ENCODE data around the gene SENP3. TPM values are rescaled to one million over a fixed set of nuclear protein-coding genes. Genes with fewer than 3 reads are reported as not detected.

The SENP3 gene
- total and polyA plus RNA-seq, 2 experiments from 2014 or later: 35.4 to 61.1 TPM

- WGBS (ENCODE audit: low lambda C conversion rate, missing lambda C conversion rate): 17% methylated on average over 28 of the region's 28 CpGs
- Histone ChIP-seq H3K9me3 (ENCODE audit: low read depth) (no peaks in the 10 kb centered on the region), H3K4me1 (ENCODE audit: insufficient read depth) (peaks cover 10% of the 10 kb centered on the region), H3K79me2 (peaks cover 40% of the 10 kb centered on the region), H2AFZ (peak overlapping the region; percentile 53), H3K4me3 (peak overlapping the region; percentile 21), H3K27me3 (no peaks in the 10 kb centered on the region), H3K4me2 (peak overlapping the region; percentile 72), H4K20me1 (ENCODE audit: insufficient read depth, poor library complexity, severe bottlenecking) (peaks cover 26% of the 10 kb centered on the region), H3K27ac (peak overlapping the region; percentile 75), H3K9me2 (replicated peaks; ENCODE audit: insufficient read depth) (no peaks in the 10 kb centered on the region), H3K36me3 (replicated peaks; ENCODE audit: insufficient read depth, low read depth) (no peaks in the 10 kb centered on the region)
- TF ChIP-seq EZH2phosphoT487 (IDR thresholded peaks at IDR 0.05; ENCODE audit: low read depth, severe bottlenecking, unreplicated experiment): no peak
- no peak for DNase-seq (ENCODE audit: low spot score)
Observed at GRCh38 chr17:7615265-7615747, 53.6 kb downstream of the SENP3 start.

DNA sequence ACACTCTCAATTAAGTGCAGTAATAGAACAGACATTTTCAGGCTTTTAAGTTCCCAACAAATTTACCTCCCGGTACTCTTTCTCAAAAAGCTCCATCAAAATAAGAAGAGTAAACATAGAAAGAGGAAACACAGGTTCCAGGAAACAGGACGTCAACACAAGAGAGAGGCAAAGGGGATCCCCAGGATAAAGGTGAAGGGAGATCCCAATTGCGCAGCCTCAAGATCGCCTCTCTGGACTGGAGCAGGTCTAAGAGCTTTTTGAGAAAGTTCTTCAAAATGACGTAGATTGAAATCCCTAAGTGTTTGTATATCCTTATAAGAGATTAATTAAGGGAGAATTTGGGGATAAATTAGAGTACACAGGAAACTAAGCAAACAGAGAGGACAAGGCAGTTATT, 56.9 kb downstream of the SENP3 start:
- no peak overlapping the region for H3K27ac ChIP-seq
- H2AFZ ChIP-seq: no peak overlapping the region
- no peak overlapping the region for H3K4me3 ChIP-seq
- no peak overlapping the region for H3K4me2 ChIP-seq
- H3K27me3 ChIP-seq: no peaks in the 10 kb centered on the region
- peaks cover 7% of the 10 kb centered on the region for H3K79me2 ChIP-seq
- no peak for TF ChIP-seq EZH2 (IDR thresholded peaks at IDR 0.05; ENCODE audit: borderline replicate concordance)
- H3K4me1 ChIP-seq (ENCODE audit: insufficient read depth): no peaks in the 10 kb centered on the region
- no peaks in the 10 kb centered on the region for H3K9me3 ChIP-seq (ENCODE audit: low read depth)
- WGBS (ENCODE audit: low lambda C conversion rate, missing lambda C conversion rate): 82% methylated on average over 5 of the region's 5 CpGs
- peaks cover 1% of the 10 kb centered on the region for H4K20me1 ChIP-seq (ENCODE audit: insufficient read depth, poor library complexity, severe bottlenecking)
- DNase-seq (ENCODE audit: low spot score): no peak
- no peaks in the 10 kb centered on the region for H3K36me3 ChIP-seq (replicated peaks; ENCODE audit: insufficient read depth, low read depth)
- no peaks in the 10 kb centered on the region for H3K9me2 ChIP-seq (replicated peaks; ENCODE audit: insufficient read depth)

DNA sequence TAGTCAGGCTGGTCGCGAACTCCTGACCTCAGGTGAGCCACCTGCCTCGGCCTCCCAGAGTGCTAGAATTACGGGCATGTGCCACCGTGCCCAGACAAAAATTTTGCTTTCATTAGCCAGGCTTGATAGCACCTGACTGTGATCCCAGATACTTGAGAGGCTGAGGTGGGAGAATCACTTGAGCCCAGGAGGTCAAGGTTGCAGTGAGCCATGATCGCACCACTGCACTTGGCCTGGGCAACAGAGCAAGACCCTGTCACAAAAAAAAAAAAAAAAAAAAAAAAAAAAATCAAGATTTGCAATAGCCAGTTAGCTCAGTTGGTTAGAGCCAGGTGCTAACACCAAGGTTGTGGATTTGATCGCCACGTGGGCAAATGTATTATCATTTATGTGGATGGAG, 59.1 kb downstream of the SENP3 start:
- Histone ChIP-seq H3K27ac (no peak overlapping the region), H4K20me1 (ENCODE audit: insufficient read depth, poor library complexity, severe bottlenecking) (no peaks in the 10 kb centered on the region), H3K4me1 (ENCODE audit: insufficient read depth) (peaks cover 2% of the 10 kb centered on the region), H3K4me2 (no peak overlapping the region), H3K79me2 (peaks cover 9% of the 10 kb centered on the region), H3K27me3 (no peaks in the 10 kb centered on the region), H3K4me3 (no peak overlapping the region), H2AFZ (no peak overlapping the region), H3K36me3 (replicated peaks; ENCODE audit: insufficient read depth, low read depth) (no peaks in the 10 kb centered on the region), H3K9me2 (replicated peaks; ENCODE audit: insufficient read depth) (no peaks in the 10 kb centered on the region), H3K9me3 (ENCODE audit: low read depth) (no peaks in the 10 kb centered on the region)
- DNase-seq (ENCODE audit: low spot score): no peak
- WGBS (ENCODE audit: low lambda C conversion rate, missing lambda C conversion rate): 91% methylated on average over 8 of the region's 8 CpGs
- TF ChIP-seq EZH2 (IDR thresholded peaks at IDR 0.05; ENCODE audit: borderline replicate concordance) (no peak), EZH2phosphoT487 (IDR thresholded peaks at IDR 0.05; ENCODE audit: low read depth, severe bottlenecking, unreplicated experiment) (no peak)

Small RNA genes lying within 50 kb of the gene (small RNA-seq; reads per million reads assigned to genes)
- not detected for gene CD68
- not detected for gene RF00019
- gene SNORA48: not detected
- gene SNORD10: not detected

Other genes with a start within 250 kb of the SENP3 start
Only the 30 nearest of the 31 such genes appear.
- gene NEURL4, start 232.6 kb upstream of the SENP3 start, total RNA-seq: 9.2 and 9.6 TPM in 2 replicates
- 9.5 and 13.9 TPM in 2 replicates for gene NEURL4, start 232.6 kb upstream of the SENP3 start, polyA plus RNA-seq
- not detected in 2 replicates for gene ACAP1, start 225.4 kb upstream of the SENP3 start, total RNA-seq
- gene ACAP1, start 225.4 kb upstream of the SENP3 start, polyA plus RNA-seq: 10.2 and 14.6 TPM in 2 replicates
- 9.2 and 12.4 TPM in 2 replicates for gene KCTD11, start 209.8 kb upstream of the SENP3 start, total RNA-seq
- gene KCTD11, start 209.8 kb upstream of the SENP3 start, polyA plus RNA-seq: 14.1 and 19.6 TPM in 2 replicates
- not detected in 2 replicates for gene TMEM95, start 206.8 kb upstream of the SENP3 start, total RNA-seq
- not detected in 2 replicates for gene TMEM95, start 206.8 kb upstream of the SENP3 start, polyA plus RNA-seq
- gene TNK1, start 180.8 kb upstream of the SENP3 start, total RNA-seq: 8.4 and 11.4 TPM in 2 replicates
- 8.9 and 10.2 TPM in 2 replicates for gene TNK1, start 180.8 kb upstream of the SENP3 start, polyA plus RNA-seq
- 11.8 and 17.6 TPM in 2 replicates for gene PLSCR3, start 167.4 kb upstream of the SENP3 start, total RNA-seq
- gene PLSCR3, start 167.4 kb upstream of the SENP3 start, polyA plus RNA-seq: 58.0 and 59.6 TPM in 2 replicates
- 109 and 118 TPM in 2 replicates for gene TMEM256, start 157.8 kb upstream of the SENP3 start, total RNA-seq
- gene TMEM256, start 157.8 kb upstream of the SENP3 start, polyA plus RNA-seq: 105 and 109 TPM in 2 replicates
- 4.1 and 7.2 TPM in 2 replicates for gene NLGN2, start 154.1 kb upstream of the SENP3 start, total RNA-seq
- 4.3 and 6.6 TPM in 2 replicates for gene NLGN2, start 154.1 kb upstream of the SENP3 start, polyA plus RNA-seq
- not detected in 2 replicates for gene SPEM1, start 141.6 kb upstream of the SENP3 start, total RNA-seq
- 0.21 TPM in 1 of 2 replicates, not detected in the other for gene SPEM1, start 141.6 kb upstream of the SENP3 start, polyA plus RNA-seq
- not detected in 2 replicates for gene SPEM2, start 136.3 kb upstream of the SENP3 start, total RNA-seq
- gene SPEM2, start 136.3 kb upstream of the SENP3 start, polyA plus RNA-seq: not detected in 2 replicates
- gene SPEM3, start 133.1 kb upstream of the SENP3 start, total RNA-seq: not detected in 2 replicates
- gene SPEM3, start 133.1 kb upstream of the SENP3 start, polyA plus RNA-seq: not detected in 2 replicates
- 12.3 and 12.5 TPM in 2 replicates for gene TMEM102, start 126.5 kb upstream of the SENP3 start, total RNA-seq
- 13.7 and 13.9 TPM in 2 replicates for gene TMEM102, start 126.5 kb upstream of the SENP3 start, polyA plus RNA-seq
- gene FGF11, start 122.4 kb upstream of the SENP3 start, total RNA-seq: 1.4 and 2.7 TPM in 2 replicates
- gene FGF11, start 122.4 kb upstream of the SENP3 start, polyA plus RNA-seq: 3.6 and 3.8 TPM in 2 replicates
- 10.9 and 12.4 TPM in 2 replicates for gene CHRNB1, start 116.9 kb upstream of the SENP3 start, total RNA-seq
- gene CHRNB1, start 116.9 kb upstream of the SENP3 start, polyA plus RNA-seq: 16.9 and 17.5 TPM in 2 replicates
- gene ZBTB4, start 82.3 kb upstream of the SENP3 start, total RNA-seq: 22.7 and 27.1 TPM in 2 replicates
- 20.8 and 21.5 TPM in 2 replicates for gene ZBTB4, start 82.3 kb upstream of the SENP3 start, polyA plus RNA-seq
- 0.24 TPM in 1 of 2 replicates, not detected in the other for gene SLC35G6, start 80.5 kb upstream of the SENP3 start, total RNA-seq
- gene SLC35G6, start 80.5 kb upstream of the SENP3 start, polyA plus RNA-seq: 0.30 and 0.44 TPM in 2 replicates
- 50.2 and 74.5 TPM in 2 replicates for gene POLR2A, start 77.6 kb upstream of the SENP3 start, total RNA-seq
- 96.3 and 98.1 TPM in 2 replicates for gene POLR2A, start 77.6 kb upstream of the SENP3 start, polyA plus RNA-seq
- gene TNFSF12, start 12.9 kb upstream of the SENP3 start, total RNA-seq: 4.5 and 7.3 TPM in 2 replicates
- gene TNFSF12, start 12.9 kb upstream of the SENP3 start, polyA plus RNA-seq: 8.0 and 11.3 TPM in 2 replicates
- gene TNFSF13, start 3.2 kb upstream of the SENP3 start, total RNA-seq: 0.90 and 11.0 TPM in 2 replicates
- 2.4 and 5.4 TPM in 2 replicates for gene TNFSF13, start 3.2 kb upstream of the SENP3 start, polyA plus RNA-seq
- gene CD68, start 17.7 kb downstream of the SENP3 start, total RNA-seq: 64.0 and 75.5 TPM in 2 replicates
- gene CD68, start 17.7 kb downstream of the SENP3 start, polyA plus RNA-seq: 80.4 and 82.6 TPM in 2 replicates
- gene MPDU1, start 21.9 kb downstream of the SENP3 start, total RNA-seq: 201 and 234 TPM in 2 replicates
- gene MPDU1, start 21.9 kb downstream of the SENP3 start, polyA plus RNA-seq: 109 and 113 TPM in 2 replicates
- gene SOX15, start 28.2 kb downstream of the SENP3 start, total RNA-seq: 0.13 and 0.44 TPM in 2 replicates
- 0.89 and 0.95 TPM in 2 replicates for gene SOX15, start 28.2 kb downstream of the SENP3 start, polyA plus RNA-seq
- 33.0 and 33.7 TPM in 2 replicates for gene FXR2, start 53.0 kb downstream of the SENP3 start, total RNA-seq
- gene FXR2, start 53.0 kb downstream of the SENP3 start, polyA plus RNA-seq: 33.8 and 41.6 TPM in 2 replicates
- gene SAT2, start 65.9 kb downstream of the SENP3 start, total RNA-seq: 114 and 130 TPM in 2 replicates
- gene SAT2, start 65.9 kb downstream of the SENP3 start, polyA plus RNA-seq: 128 and 138 TPM in 2 replicates
- 6.1 and 9.0 TPM in 2 replicates for gene SHBG, start 68.2 kb downstream of the SENP3 start, total RNA-seq
- gene SHBG, start 68.2 kb downstream of the SENP3 start, polyA plus RNA-seq: 5.3 and 10.0 TPM in 2 replicates
- gene ATP1B2, start 89.0 kb downstream of the SENP3 start, total RNA-seq: 0.04 and 0.23 TPM in 2 replicates
- gene ATP1B2, start 89.0 kb downstream of the SENP3 start, polyA plus RNA-seq: 2.2 and 2.5 TPM in 2 replicates
- 24.2 and 29.6 TPM in 2 replicates for gene TP53, start 125.6 kb downstream of the SENP3 start, total RNA-seq
- 26.9 and 31.7 TPM in 2 replicates for gene TP53, start 125.6 kb downstream of the SENP3 start, polyA plus RNA-seq
- 3.8 and 7.8 TPM in 2 replicates for gene WRAP53, start 126.6 kb downstream of the SENP3 start, total RNA-seq
- 9.0 and 12.0 TPM in 2 replicates for gene WRAP53, start 126.6 kb downstream of the SENP3 start, polyA plus RNA-seq
- 7.4 and 8.6 TPM in 2 replicates for gene EFNB3, start 143.3 kb downstream of the SENP3 start, total RNA-seq
- gene EFNB3, start 143.3 kb downstream of the SENP3 start, polyA plus RNA-seq: 10.6 and 16.6 TPM in 2 replicates
- 0.77 and 1.0 TPM in 2 replicates for gene DNAH2, start 155.8 kb downstream of the SENP3 start, total RNA-seq
- gene DNAH2, start 155.8 kb downstream of the SENP3 start, polyA plus RNA-seq: 2.1 and 4.0 TPM in 2 replicates